ENCODE results near the gene ADAMTSL2.

Gene ADAMTSL2

DNA sequence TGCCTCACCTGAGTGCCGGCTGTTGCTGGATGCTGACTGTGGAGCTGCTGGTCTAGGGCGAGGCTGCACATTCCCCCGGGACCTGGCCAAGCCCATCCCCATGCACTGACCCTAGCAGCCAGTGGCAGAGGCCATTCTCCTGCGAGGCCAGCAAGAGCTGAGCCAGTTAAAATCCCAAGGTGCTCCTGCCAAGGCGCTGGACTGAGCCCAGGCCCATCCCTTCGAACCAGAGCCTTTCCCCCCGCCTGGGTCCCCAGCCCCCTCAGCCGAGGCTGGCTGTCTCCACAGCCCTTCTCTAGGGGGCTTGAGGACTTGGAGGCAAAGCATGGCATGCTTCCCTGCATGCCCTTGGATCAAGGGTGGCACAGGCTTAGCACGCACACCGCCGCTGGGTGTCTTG lies 1.6 kb downstream of the ADAMTSL2 start:
- DNase-seq, result no peak

DNA sequence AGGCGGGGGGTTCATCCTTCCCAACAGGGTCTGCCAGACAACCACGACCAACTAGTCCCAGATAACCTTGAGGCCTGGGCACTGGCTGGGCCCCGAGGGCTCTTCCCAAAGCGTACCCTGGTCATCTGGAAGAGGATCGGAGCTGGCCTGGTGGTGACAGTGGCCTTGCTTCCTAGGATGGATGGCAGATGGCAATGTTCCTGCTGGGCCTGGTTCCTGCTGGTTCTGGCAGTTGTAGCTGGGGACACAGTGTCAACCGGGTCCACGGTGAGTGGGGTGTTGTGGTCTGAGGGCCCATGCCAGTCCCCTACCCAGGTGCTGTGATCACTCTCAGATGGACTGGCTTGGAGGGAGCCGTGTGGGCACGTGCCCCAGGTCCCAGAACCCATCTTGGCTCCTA lies 2.0 kb downstream of the ADAMTSL2 start:
- DNase-seq, result no peak

GRCh38 chr9:133537257-133537656 lies 2.8 kb downstream of the ADAMTSL2 start:
- DNase-seq, result no peak

DNA sequence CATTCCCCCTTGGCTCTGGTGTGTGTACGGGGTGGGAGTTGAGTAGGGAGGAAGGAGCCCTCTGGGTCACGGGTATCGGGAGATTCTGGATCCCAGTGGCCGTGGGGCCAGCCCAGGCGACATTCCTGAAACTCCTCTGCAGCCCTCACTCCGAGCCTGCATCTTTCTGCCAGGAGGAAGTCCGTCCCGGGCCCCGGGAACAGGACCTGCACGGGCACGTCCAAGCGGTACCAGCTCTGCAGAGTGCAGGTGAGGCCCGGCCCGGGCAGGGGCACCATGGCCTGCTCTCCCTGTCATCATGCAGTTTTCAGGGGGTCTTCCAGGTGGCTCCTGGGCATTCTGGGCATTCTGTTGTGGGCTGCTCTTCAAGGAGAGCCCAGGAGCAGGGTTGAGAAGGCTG lies 3.7 kb downstream of the ADAMTSL2 start:
- DNase-seq, result no peak

GRCh38 chr9:133538851-133539833 lies 4.6 kb downstream of the ADAMTSL2 start:
- peak; percentile 39 for DNase-seq

DNA sequence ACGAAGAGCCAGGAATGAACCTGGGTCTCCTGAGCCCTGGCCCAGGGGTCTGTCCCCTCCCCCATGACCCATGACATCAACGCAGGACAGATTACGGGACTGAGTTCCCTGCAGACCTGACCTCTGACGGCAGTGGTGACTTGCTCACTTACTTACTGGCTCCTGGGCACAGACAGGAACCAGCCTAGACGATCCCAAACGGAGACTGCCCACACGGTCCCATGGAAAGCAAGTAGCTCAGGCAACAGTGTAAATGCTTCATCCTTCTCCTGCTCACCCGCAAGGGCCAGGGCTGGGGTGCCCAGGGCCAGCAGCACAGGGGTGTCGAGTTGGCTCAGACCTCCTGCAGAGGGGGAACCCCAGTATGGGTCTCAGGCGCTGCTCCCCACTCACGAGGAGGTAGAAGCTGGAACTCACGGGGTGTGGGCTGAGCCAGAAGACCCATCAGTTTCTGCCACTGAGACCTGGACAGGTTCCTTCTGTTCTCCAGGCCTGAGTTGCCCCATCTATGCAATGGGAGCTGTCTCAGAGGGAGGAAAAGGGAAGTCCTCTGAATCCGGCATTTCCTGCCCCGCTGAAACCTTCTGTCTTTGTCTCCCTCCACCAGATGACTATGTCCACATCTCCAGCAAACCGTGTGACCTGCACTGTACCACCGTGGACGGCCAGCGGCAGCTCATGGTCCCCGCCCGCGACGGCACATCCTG lies 5.6 kb downstream of the ADAMTSL2 start:
- peak; percentile 67 for DNase-seq

DNA sequence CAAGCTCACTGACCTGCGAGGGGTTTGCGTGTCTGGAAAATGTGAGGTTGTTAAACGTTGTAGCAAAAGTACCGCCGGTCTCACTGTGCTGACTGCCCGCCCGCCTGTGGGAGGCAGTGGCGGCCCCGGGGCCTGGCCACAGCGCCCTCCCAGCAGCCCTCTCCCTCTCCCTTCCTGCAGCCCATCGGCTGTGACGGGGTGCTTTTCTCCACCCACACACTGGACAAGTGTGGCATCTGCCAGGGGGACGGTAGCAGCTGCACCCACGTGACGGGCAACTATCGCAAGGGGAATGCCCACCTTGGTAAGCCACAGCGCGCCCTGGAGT lies 6.2 kb downstream of the ADAMTSL2 start:
- DNase-seq, result no peak

- no peak for DNase-seq
Observed at GRCh38 chr9:133542002-133542401, 7.5 kb downstream of the ADAMTSL2 start.

DNA sequence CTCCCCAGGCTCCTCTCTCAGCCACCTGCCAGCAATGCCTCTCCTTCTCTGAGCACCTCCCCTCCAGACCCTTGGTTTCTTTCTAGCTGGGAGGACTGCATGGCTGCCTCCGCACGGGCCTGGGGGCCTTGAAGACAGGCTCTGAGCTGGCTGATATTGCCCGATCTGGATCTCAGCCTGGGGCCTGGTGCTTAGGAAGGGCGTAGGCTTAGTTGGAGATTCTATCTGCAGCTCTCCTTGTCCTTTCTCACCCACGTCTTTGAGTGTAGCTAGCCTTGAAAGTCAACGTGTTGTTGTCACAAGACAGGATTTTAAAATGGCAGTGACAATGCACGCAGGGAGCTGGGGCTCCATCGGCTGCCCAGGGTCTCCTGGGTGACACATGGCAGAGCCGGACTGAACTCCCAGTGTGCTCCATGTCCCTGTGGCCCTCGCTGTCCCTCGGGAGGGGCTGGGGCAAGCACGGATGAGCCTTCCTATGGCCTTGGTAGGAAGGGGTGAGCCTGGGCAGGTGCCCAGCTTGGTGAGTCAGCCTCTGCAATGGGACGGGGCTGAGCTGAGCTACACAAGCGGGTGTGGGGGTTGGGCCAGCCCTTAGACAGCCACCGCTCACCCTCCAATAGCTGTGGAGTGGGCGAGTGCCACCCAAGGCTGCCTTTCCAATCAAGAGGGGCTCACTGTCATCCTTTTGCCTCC lies 9.4 kb downstream of the ADAMTSL2 start:
- no peak for DNase-seq

GRCh38 chr9:133545494-133546286 lies 11.2 kb downstream of the ADAMTSL2 start:
- DNase-seq, result no peak

DNA sequence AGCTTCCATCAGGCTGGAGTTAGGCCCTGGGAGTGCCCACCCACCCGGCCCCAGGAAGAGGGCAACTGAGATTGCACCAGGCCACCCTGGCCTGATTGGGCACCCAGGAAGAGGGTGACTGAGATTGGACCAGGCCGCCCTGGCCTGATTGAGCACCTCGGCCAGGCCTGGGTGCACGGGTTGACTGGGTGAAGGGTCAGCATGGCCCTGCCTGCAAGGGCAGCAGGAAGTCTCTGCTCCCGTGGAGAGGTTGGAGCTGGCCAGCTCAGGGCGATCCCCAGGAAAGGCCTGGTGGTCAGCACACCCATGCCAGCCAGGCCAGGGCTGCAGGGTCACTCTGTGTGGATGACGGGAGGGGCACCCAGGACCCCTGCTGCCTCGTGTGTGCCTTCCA lies 11.8 kb downstream of the ADAMTSL2 start:
- DNase-seq, result no peak

DNA sequence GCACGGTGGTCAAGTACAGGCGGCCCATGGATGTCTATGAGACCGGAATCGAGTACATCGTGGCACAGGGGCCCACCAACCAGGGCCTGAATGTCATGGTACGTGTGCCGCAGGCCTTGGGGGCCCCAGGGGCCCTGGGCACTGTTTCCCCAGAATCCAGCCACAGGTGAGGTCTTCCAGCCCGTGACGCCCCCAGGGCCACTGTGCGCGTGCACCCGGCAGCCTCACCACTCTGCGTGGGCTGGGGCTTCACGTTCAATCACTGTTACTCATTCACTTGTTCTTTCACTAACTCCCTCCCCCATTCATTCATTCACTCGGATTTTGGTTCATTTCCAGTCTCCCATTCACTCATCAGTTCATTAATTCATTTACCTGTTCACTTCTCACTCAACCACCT lies 12.6 kb downstream of the ADAMTSL2 start:
- DNase-seq, result no peak

DNA sequence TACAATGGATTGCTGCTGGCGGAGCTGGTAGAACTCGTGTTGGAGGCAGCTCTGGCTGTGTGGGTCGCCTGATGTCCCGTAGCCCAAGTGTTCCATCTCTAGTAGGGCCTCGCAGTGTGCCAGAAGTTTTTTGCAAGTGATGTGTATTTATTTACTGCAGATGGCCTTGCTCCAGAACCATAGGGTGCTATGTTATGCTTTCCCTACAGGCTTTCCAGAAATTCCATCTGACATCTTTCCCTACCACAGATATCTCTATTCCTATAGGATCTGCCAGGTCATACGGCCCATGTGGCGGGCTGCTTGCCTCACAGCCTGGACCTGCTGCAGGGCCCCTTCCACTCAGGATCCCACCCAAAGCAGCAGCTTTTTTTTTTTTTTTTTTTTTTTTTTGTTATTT lies 16.9 kb downstream of the ADAMTSL2 start:
- no peak for DNase-seq

DNA sequence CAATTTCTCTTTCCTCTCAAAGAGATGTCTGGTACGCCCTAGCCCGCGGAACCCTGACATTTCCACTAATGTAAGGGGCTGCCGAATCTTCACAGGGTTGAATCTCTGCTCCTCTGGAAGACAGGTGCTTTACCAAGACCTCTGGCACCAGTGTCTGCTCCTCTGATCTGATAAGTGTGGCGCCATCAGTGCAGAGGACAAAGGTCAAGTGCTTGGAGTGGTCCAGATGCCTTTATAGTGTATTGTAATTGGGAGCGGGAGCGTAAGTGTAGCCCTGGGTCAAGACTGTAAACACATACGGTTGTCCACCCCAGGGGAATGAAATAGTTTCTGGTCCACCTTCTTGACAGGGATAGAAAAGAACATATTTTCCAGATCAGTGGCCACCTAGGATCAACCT lies 17.7 kb downstream of the ADAMTSL2 start:
- no peak for DNase-seq

- no peak for DNase-seq
Observed at GRCh38 chr9:133553123-133553522, 18.6 kb downstream of the ADAMTSL2 start.

DNA sequence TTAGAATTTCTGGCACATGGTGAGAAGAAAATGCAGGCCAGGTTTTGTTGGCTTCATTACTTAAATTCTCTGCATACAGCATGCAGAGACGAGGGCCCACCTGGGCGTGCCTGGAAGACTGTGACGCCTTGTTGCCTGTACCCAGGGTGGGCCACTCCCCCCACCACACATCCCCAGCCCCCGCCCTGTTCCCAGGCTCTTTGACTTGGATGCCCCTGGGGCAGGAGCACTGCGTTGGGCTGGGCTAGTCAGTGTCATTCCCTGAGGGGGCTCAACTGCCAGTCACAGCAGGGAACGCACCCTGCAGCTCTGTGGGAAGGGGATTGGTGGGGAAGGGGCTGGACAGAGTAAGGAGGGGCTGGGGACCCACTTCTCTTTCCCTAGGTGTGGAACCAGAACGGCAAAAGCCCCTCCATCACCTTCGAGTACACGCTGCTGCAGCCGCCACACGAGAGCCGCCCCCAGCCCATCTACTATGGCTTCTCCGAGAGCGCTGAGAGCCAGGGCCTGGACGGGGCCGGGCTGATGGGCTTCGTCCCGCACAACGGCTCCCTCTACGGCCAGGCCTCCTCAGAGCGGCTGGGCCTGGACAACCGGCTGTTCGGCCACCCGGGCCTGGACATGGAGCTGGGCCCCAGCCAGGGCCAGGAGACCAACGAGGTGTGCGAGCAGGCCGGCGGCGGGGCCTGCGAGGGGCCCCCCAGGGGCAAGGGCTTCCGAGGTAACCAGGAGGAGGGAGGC lies 19.6 kb downstream of the ADAMTSL2 start:
- no peak for DNase-seq

- no peak for DNase-seq
Observed at GRCh38 chr9:133554729-133555128, 20.2 kb downstream of the ADAMTSL2 start.

DNA sequence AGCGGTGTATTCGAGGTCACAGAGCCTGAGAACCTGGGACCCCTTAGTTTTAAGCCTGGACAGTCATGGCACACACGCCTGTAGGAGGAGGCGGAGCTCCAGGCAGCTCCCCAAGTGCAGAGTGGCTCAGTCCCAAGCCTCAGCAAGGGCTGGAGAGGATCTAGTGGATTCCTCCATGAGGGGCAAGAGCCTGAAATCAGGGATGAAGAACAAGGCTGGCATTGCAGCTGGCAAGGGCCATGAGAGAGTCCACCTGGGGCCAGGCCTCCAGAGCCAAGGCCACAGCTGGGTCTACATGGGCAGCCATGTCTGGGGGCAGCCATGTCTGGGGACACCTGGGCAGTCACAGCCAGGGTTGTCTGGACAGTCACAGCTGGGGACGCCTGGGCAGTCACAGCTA lies 21.9 kb downstream of the ADAMTSL2 start:
- DNase-seq, result no peak

GRCh38 chr9:133557581-133557980 lies 23.1 kb downstream of the ADAMTSL2 start:
- no peak for DNase-seq

GRCh38 chr9:133558191-133559126 lies 24.0 kb downstream of the ADAMTSL2 start:
- peak; percentile 56 for DNase-seq

GRCh38 chr9:133560311-133560710 lies 25.8 kb downstream of the ADAMTSL2 start:
- DNase-seq, result no peak
